Bronchial epithelial cell (primary cell): Measurements from ENCODE around the gene ANKRD40. TPM values are rescaled to one million over a fixed set of nuclear protein-coding genes. Genes with fewer than 3 reads are reported as not detected.

Experiments used
- DNase-seq: peaks from one replicate; pipeline ENCODE4 v3.0.0-alpha.2; 2010; ENCODE audit warnings: low read depth
- FAIRE-seq: peaks from 2 replicates; lab custom pipeline; 2011; peaks lifted over from hg19 to GRCh38; lab: Jason Lieb, UNC
- H3K27me3 ChIP-seq: 2 replicates; pipeline ENCODE4 v1.5.1; 2011; ENCODE audit warnings: low read length; ENCODE audit not compliant: control insufficient read depth, insufficient read depth
- H3K36me3 ChIP-seq: 2 replicates; pipeline ENCODE4 v1.5.1; 2011; ENCODE audit warnings: low read length; ENCODE audit not compliant: control insufficient read depth, insufficient read depth
- H3K4me3 ChIP-seq: 2 replicates; pipeline ENCODE4 v1.5.1; 2011; ENCODE audit warnings: mild to moderate bottlenecking, low read depth, low read length, control low read depth
- CTCF ChIP-seq: IDR thresholded peaks from 2 replicates; pipeline ENCODE4 v1.5.1; 2011; ENCODE audit warnings: mild to moderate bottlenecking, moderate library complexity, low read length, control low read depth, inconsistent platforms; ENCODE audit not compliant: insufficient read depth, severe bottlenecking
- total RNA-seq: library from RNA; depleted of rRNA; stranded (reverse); fragments of >200 nt; gene quantifications from 2 replicates; pipeline ENCODE4 v1.2.1, GENCODE V29; 2014

Gene ANKRD40
- total RNA-seq, 1 donor from 2014 or later = 25.8 TPM

- no peak for TF ChIP-seq CTCF
- no peak for FAIRE-seq
- Histone ChIP-seq H3K27me3 (no peaks in the 10 kb centered on the region), H3K36me3 (peaks cover 6% of the 10 kb centered on the region), H3K4me3 (no peak overlapping the region)
- no peak for DNase-seq
These were observed 35.6 kb downstream of the ANKRD40 start for GRCh38 chr17:50672071-50672470.

- no peak for FAIRE-seq
- no peak for TF ChIP-seq CTCF
- Histone ChIP-seq H3K36me3 (no peaks in the 10 kb centered on the region), H3K27me3 (no peaks in the 10 kb centered on the region), H3K4me3 (no peak overlapping the region)
- no peak for DNase-seq
These were observed 38.7 kb downstream of the ANKRD40 start for GRCh38 chr17:50668838-50669581.

GRCh38 chr17:50668025-50668837 is 39.5 kb downstream of the ANKRD40 start:
- no peak for TF ChIP-seq CTCF
- H3K4me3 ChIP-seq = no peak overlapping the region
- no peak for FAIRE-seq
- H3K36me3 ChIP-seq = no peaks in the 10 kb centered on the region
- no peak for DNase-seq
- no peaks in the 10 kb centered on the region for H3K27me3 ChIP-seq

GRCh38 chr17:50667259-50668024 is 40.3 kb downstream of the ANKRD40 start:
- no peak overlapping the region for H3K4me3 ChIP-seq
- no peaks in the 10 kb centered on the region for H3K27me3 ChIP-seq
- FAIRE-seq (no peak), DNase-seq (no peak)
- TF ChIP-seq CTCF = no peak
- no peaks in the 10 kb centered on the region for H3K36me3 ChIP-seq

- Histone ChIP-seq H3K4me3 (no peak overlapping the region), H3K36me3 (no peaks in the 10 kb centered on the region), H3K27me3 (no peaks in the 10 kb centered on the region)
- FAIRE-seq (no peak), DNase-seq (no peak)
- TF ChIP-seq CTCF = no peak
These were observed 41.4 kb downstream of the ANKRD40 start for GRCh38 chr17:50666316-50666715.
